ENCODE measurements around the gene NEXN.
"Not testable (repeated sequence)": the region's sequence is repeated elsewhere in the genome, so short reads cannot be mapped to it uniquely, and the experiment has no call there.

Gene NEXN

GRCh38 chr1:77900687-77901293 lies 12.4 kb downstream of the NEXN start:
- no peak overlapping the region for H3K4me3 ChIP-seq (ENCODE audit: low read length)
- peak; percentile 69 for DNase-seq (ENCODE audit: low read depth)
- TF ChIP-seq, protein P1, sequence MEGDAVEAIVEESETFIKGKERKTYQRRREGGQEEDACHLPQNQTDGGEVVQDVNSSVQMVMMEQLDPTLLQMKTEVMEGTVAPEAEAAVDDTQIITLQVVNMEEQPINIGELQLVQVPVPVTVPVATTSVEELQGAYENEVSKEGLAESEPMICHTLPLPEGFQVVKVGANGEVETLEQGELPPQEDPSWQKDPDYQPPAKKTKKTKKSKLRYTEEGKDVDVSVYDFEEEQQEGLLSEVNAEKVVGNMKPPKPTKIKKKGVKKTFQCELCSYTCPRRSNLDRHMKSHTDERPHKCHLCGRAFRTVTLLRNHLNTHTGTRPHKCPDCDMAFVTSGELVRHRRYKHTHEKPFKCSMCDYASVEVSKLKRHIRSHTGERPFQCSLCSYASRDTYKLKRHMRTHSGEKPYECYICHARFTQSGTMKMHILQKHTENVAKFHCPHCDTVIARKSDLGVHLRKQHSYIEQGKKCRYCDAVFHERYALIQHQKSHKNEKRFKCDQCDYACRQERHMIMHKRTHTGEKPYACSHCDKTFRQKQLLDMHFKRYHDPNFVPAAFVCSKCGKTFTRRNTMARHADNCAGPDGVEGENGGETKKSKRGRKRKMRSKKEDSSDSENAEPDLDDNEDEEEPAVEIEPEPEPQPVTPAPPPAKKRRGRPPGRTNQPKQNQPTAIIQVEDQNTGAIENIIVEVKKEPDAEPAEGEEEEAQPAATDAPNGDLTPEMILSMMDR (conservative IDR thresholded peaks at IDR 0.05; ENCODE audit: low read length), result peak; percentile 82

DNA sequence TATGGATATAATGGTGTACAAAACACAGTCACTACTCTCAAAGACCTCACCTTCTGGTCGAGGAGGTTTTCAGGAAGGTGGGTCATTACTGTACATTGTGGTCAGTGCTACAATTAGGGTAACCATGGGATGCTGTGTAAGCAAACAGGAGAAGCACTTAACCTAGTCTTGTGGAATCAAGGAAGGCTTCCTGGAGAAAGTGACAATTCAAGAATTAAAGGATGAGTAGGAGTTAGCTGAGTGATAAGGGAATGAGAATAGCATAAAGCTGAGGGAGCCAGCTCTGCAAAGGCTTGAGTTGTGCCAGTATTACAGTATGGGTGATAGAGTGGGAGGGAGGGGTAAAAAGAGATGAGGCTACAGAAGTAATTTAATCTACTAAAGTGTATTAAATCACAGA lies 17.2 kb downstream of the NEXN start:
- no peak for DNase-seq (ENCODE audit: low read depth)
- TF ChIP-seq, protein P1 (conservative IDR thresholded peaks at IDR 0.05; ENCODE audit: low read length), result no peak
- no peak overlapping the region for H3K4me3 ChIP-seq (ENCODE audit: low read length)

GRCh38 chr1:77906019-77906545 lies 17.7 kb downstream of the NEXN start:
- H3K4me3 ChIP-seq (ENCODE audit: low read length), result no peak overlapping the region
- no peak for DNase-seq (ENCODE audit: low read depth)
- TF ChIP-seq, protein P1 (conservative IDR thresholded peaks at IDR 0.05; ENCODE audit: low read length), result no peak

DNA sequence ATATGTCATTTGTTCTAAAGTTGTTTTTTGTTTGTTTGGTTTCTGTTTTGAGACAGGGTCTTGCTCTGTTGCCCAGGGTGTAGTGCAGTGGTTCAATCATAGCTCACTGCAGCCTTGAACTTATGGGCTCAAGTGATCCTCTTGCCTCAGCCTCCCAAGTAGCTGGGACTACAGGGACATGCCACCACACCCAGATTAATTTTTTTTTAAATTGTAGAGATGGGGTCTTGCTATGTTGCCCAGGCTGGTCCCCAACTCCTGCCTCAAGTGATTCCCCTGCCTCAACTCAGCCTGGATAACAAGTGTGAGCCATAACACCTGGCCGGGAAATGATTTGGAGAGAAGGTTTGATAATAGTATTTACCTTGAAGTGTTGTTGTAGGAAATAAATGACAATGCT lies 18.2 kb downstream of the NEXN start:
- H3K4me3 ChIP-seq (ENCODE audit: low read length), result no peak overlapping the region
- DNase-seq (ENCODE audit: low read depth), result no peak
- TF ChIP-seq, protein P1 (conservative IDR thresholded peaks at IDR 0.05; ENCODE audit: low read length), result no peak

DNA sequence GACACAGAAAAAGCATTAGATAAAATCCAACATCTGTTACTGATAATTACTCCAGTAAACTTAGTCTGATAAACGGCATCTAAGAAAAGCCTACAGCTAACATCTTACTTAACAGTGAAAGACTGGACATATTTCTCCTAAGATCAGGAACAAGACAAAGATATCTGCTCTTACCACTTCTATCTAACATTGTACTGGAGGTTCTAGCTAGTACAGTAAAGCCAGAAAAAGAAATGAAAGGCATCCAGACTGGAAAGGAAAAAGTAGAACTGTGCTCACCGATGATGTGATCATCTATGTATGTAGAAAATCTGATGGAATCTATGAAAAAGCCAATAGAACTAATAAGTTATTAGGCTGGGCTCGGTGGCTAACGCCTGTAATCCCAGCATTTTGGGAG lies 21.7 kb downstream of the NEXN start:
- no peak for DNase-seq (ENCODE audit: low read depth)
- H3K4me3 ChIP-seq (ENCODE audit: low read length), result no peak overlapping the region
- TF ChIP-seq, protein P1 (conservative IDR thresholded peaks at IDR 0.05; ENCODE audit: low read length), result no peak

- H3K4me3 ChIP-seq (ENCODE audit: low read length); DNase-seq (ENCODE audit: low read depth): not testable (repeated sequence)
Measured at GRCh38 chr1:77918918-77919317, 30.5 kb downstream of the NEXN start.

DNA sequence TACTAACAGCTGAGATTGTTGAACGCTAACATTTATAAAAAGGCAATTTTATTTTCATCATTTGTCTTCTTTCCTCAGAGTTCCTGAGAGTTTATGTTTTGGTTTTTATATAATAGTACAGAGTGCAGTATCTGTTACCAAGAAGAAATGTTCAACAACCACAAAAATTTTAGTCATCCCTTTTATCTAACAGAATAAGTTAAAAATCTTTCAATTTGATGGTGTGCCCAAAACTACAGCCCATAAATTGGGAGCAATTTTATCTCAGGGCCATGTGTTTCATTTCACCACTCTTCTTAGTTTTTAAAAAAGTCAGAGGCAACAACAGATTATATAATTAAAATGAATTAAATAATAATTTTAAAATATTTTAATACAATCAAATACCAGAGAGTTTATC lies 37.1 kb downstream of the NEXN start:
- TF ChIP-seq, protein P1 (conservative IDR thresholded peaks at IDR 0.05; ENCODE audit: low read length), result no peak
- no peak overlapping the region for H3K4me3 ChIP-seq (ENCODE audit: low read length)
- peak; percentile 80 for DNase-seq (ENCODE audit: low read depth)

All from AG10803 (cell line).